GM12874 (cell line): Measurements from ENCODE around the gene C3orf18.

Source experiments
- TF ChIP-seq, protein P1 (sequence below): IDR thresholded peaks from 2 replicates; pipeline ENCODE4 v1.5.1; 2011; ENCODE audit warnings: low read depth, mild to moderate bottlenecking, control low read depth, low read length, moderate library complexity; ENCODE audit not compliant: insufficient read depth

The C3orf18 gene

DNA sequence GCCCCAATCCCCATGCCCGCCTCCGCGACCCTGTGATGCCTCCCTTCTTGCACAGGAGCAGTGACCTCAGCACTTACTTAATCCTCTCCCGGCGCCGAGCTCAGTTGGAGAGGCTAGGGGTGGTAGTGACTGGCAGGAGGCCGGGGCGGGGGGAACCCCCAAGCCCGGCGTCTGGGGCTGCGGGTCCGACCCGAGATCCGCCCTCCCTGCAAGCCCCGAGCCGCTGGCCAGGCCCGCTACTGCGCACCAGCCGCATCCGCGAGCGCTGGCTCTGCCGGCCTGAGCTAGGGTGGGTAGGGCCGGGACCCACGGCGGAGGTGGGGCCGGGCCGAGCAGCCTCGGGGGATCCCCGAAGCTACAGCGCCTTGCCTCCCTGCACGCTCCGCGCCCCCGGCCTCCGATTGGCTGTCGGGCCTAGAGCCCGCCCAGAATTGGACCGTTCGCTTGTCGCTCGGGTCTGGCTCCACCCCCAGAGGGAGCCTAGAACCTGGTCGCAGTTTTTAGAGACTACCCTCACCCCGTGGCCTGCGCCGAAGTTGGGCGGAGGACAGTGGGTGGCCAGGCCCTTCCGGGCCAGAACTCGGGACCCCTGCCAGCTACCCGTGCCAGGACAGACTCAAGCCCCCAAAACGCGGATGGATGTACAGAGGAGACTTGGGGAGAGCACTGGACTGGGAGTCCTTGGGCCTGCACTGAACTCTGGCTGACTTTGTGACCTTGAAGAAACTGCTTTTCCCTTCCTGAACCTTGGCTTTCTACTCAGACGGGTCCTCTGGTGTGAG is at the start of gene C3orf18:
C3orf18 (minus strand) TSS at position 362 of the 782 bp plus-strand sequence. CDS start 2,048 bp downstream, outside the sequence.
- TF ChIP-seq, protein P1, sequence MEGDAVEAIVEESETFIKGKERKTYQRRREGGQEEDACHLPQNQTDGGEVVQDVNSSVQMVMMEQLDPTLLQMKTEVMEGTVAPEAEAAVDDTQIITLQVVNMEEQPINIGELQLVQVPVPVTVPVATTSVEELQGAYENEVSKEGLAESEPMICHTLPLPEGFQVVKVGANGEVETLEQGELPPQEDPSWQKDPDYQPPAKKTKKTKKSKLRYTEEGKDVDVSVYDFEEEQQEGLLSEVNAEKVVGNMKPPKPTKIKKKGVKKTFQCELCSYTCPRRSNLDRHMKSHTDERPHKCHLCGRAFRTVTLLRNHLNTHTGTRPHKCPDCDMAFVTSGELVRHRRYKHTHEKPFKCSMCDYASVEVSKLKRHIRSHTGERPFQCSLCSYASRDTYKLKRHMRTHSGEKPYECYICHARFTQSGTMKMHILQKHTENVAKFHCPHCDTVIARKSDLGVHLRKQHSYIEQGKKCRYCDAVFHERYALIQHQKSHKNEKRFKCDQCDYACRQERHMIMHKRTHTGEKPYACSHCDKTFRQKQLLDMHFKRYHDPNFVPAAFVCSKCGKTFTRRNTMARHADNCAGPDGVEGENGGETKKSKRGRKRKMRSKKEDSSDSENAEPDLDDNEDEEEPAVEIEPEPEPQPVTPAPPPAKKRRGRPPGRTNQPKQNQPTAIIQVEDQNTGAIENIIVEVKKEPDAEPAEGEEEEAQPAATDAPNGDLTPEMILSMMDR: no peak

DNA sequence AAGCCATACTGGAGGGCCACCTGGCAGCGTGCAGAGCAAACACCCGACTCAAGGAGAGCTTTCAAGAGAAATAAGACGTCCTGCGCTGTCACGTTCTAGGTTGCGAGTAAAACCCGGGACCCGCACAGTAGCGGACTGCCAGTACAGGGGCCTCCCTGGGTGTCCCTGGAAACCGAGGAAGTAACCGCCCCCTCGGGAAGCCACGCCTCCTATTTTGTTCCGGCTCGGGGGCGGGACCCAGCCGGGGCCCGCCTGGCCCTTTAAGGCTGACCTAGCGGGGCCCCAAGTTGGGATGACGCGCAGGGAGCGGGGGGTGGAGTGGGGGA is 49.2 kb upstream of the C3orf18 start:
- TF ChIP-seq, protein P1: no peak

- TF ChIP-seq, protein P1: peak; percentile 100
Measured at GRCh38 chr3:50616003-50616769, 48.6 kb upstream of the C3orf18 start.

- TF ChIP-seq, protein P1: no peak
Measured at GRCh38 chr3:50615190-50615589, 47.6 kb upstream of the C3orf18 start.

DNA sequence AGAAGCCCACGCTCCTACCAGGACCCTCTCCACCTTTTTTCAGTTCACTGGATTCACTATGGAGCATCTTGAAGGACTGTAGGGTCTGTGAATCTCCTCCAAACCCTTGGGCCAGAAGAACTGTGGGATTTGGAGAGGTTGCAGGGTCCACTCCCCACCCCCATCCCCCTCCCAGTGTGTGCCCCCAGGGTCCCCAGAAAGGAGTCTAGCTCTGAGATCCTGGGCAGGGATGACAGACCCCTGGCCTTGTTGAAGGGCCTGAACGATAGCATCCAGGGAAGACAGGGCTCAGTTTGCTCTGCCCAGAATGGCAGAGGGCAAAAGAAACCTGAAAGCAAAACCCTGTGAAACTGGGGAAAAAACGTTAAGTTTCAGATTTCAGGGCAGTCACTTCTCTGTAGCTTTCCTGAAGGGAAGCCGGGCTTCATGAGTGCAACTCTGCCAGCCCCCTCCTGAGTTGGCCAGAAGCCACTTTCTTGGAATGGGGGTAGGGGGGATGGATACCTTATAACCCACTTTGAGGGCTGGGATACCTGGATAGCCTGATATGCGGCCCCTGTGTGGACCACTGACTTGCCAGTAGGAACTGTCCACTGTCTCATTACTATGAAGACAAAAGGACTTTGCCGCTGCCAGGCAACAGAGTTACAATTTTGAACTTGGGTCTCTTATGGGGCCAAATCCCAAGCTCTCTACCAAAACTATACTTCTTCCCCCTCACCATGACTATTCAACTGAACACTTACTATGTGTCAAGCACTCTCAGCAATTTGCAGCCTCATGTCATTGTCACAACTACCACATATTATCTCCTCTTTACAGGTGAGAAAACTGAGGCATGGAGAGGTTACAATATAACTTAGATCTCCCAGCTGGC is 45.7 kb upstream of the C3orf18 start:
- TF ChIP-seq, protein P1: no peak

- TF ChIP-seq, protein P1: no peak
Measured at GRCh38 chr3:50612234-50612882, 44.8 kb upstream of the C3orf18 start.
